GM12878 (cell line): ENCODE results near the gene CLDN19. TPM values are rescaled to one million over a fixed set of nuclear protein-coding genes. Genes with fewer than 3 reads are reported as not detected.
A peak's percentile ranks its signal among the peaks of the same experiment; 100 is the strongest.

Experiments used
- ATAC-seq: fragments of 200-7000 bp; cut with Tn5 transposase; 3 replicates; pipeline ENCODE4 v1.9.1; 2020; ENCODE audit warnings: mild to moderate bottlenecking, moderate library complexity
- BruUV-seq: library from RNA; stranded (reverse); fragments of 400-500 nt; replicated peaks from 2 replicates; lab custom pipeline; 2021; lab: Mats Ljungman, UMichigan
- CTCF ChIA-PET: fragments of 300-600 bp; sonication (Branson Sonifier 250); formaldehyde crosslinking; extraction: SDS; loops from one replicate; lab custom pipeline; 2021; ENCODE audit warnings: inconsistent platforms; lab: Yijun Ruan, JAX
- POLR2A ChIA-PET: fragments of 350-600 bp; formaldehyde crosslinking; extraction: SDS; loops from one replicate; lab custom pipeline; 2021; ENCODE audit warnings: inconsistent platforms; lab: Charles Lee
- RAD21 ChIA-PET: fragments of 300-600 bp; sonication (Branson Sonifier 250); formaldehyde crosslinking; loops from one replicate; lab custom pipeline; 2023; ENCODE audit warnings: antibody characterized with exemption; ENCODE audit not compliant: unreplicated experiment; lab: Charles Lee
- SMC1A ChIA-PET: fragments of 300-600 bp; sonication (Branson Sonifier 250); formaldehyde crosslinking; loops from one replicate; lab custom pipeline; 2023; ENCODE audit not compliant: unreplicated experiment, uncharacterized antibody; lab: Charles Lee
- DNase-seq: peaks from one replicate; pipeline ENCODE4 v3.0.0-alpha.2; 2011; ENCODE audit warnings: low read depth, low spot score
- FAIRE-seq: peaks from 3 replicates; lab custom pipeline; 2011; peaks lifted over from hg19 to GRCh38; lab: Jason Lieb, UNC
- H2AFZ ChIP-seq: 2 replicates; pipeline ENCODE4 v1.6.0; 2011; ENCODE audit warnings: low read depth, low read length, control low read depth; ENCODE audit not compliant: control insufficient read depth
- H3K27ac ChIP-seq: 2 replicates; pipeline ENCODE4 v1.5.1; 2011; ENCODE audit warnings: control low read depth; ENCODE audit not compliant: control insufficient read depth, insufficient read depth
- H3K27me3 ChIP-seq, 2 experiments: replicated peaks in 1 of 2; 2 replicates each; pipeline versions ENCODE4 v1.6.0 to v1.6.1; 2011; ENCODE audit warnings: low read length in 1 of 2; ENCODE audit not compliant: control insufficient read depth in 2 of 2, insufficient read depth in 2 of 2
- H3K36me3 ChIP-seq, 2 experiments: 2 replicates each; pipeline ENCODE4 v1.5.1; 2011; ENCODE audit warnings: low read length in 1 of 2; ENCODE audit not compliant: control insufficient read depth in 2 of 2, insufficient read depth in 2 of 2
- H3K4me1 ChIP-seq: 2 replicates; pipeline ENCODE4 v1.6.1; 2011; ENCODE audit warnings: mild to moderate bottlenecking, low read length, moderate library complexity, mixed read lengths; ENCODE audit not compliant: control insufficient read depth, insufficient read depth
- H3K4me2 ChIP-seq: 2 replicates; pipeline ENCODE4 v1.6.0; 2011; ENCODE audit warnings: control low read depth; ENCODE audit not compliant: control insufficient read depth, insufficient read depth
- H3K4me3 ChIP-seq: fragments of 200-600 bp; sonication (generic); 2 replicates; pipeline ENCODE4 v1.5.1; 2016
- H3K79me2 ChIP-seq: 2 replicates; pipeline ENCODE4 v1.6.0; 2011; ENCODE audit warnings: low read length; ENCODE audit not compliant: control insufficient read depth, insufficient read depth
- H3K9ac ChIP-seq: 2 replicates; pipeline ENCODE4 v1.8.0; 2011; ENCODE audit warnings: low read length, control low read depth, mixed read lengths; ENCODE audit not compliant: control insufficient read depth, insufficient read depth
- H3K9me3 ChIP-seq: replicated peaks from 3 replicates; pipeline ENCODE4 v1.5.1; 2011; ENCODE audit warnings: mild to moderate bottlenecking, low read length; ENCODE audit not compliant: control insufficient read depth, insufficient read depth
- H4K20me1 ChIP-seq: 2 replicates; pipeline ENCODE4 v1.6.0; 2011; ENCODE audit not compliant: control insufficient read depth, insufficient read depth
- BHLHE40 ChIP-seq, 2 experiments: fragments of 450-650 bp in 1 of 2; IDR thresholded peaks; 2 replicates each; pipeline ENCODE4 v1.6.1; 2011 to 2017; ENCODE audit warnings: low read depth in 2 of 2, borderline replicate concordance in 1 of 2, improper control_type of control experiment in 1 of 2, low read length in 1 of 2, mild to moderate bottlenecking in 1 of 2
- EGR1 ChIP-seq, 2 experiments: IDR thresholded peaks; 1 replicate in 1 of 2; 2 replicates in 1 of 2; pipeline ENCODE4 v1.6.1; 2011 to 2012; ENCODE audit warnings: low read depth in 2 of 2, low read length in 2 of 2, borderline replicate concordance in 1 of 2, mild to moderate bottlenecking in 1 of 2, moderate library complexity in 1 of 2
- HDAC2 ChIP-seq: fragments of 200-600 bp; sonication (generic); IDR thresholded peaks from 2 replicates; pipeline ENCODE4 v1.6.1; 2017
- JUNB ChIP-seq: IDR thresholded peaks from 2 replicates; pipeline ENCODE4 v1.6.1; 2016; ENCODE audit warnings: antibody characterized with exemption, mild to moderate bottlenecking
- MAX ChIP-seq: IDR thresholded peaks from 2 replicates; pipeline ENCODE4 v1.6.1; 2012; ENCODE audit warnings: low read depth, low read length, improper control_type of control experiment
- NR2C2 ChIP-seq: IDR thresholded peaks from 2 replicates; pipeline ENCODE4 v1.6.1; 2011; ENCODE audit warnings: borderline replicate concordance, low read depth; ENCODE audit not compliant: control insufficient read depth, insufficient read length
- PAX5 ChIP-seq: IDR thresholded peaks from 2 replicates; pipeline ENCODE4 v1.6.1; 2011; ENCODE audit warnings: low read depth, low read length, borderline replicate concordance
- POLR2AphosphoS5 ChIP-seq: IDR thresholded peaks from 2 replicates; pipeline ENCODE4 v1.6.1; 2011; ENCODE audit warnings: mild to moderate bottlenecking, low read length, inconsistent platforms
- SMAD1 ChIP-seq: fragments of 450-650 bp; IDR thresholded peaks from 2 replicates; pipeline ENCODE4 v1.6.1; 2018; ENCODE audit warnings: mild to moderate bottlenecking, low read depth; ENCODE audit not compliant: partially characterized antibody
- STAT1 ChIP-seq: fragments of 450-650 bp; conservative IDR thresholded peaks from 2 replicates; pipeline ENCODE4 v1.6.1; 2014; ENCODE audit warnings: antibody characterized with exemption, mild to moderate bottlenecking
- WGBS: methylation state at CpG from one replicate; pipeline ENCODE4 v1.1.6; 2016; ENCODE audit warnings: low lambda C conversion rate; ENCODE audit not compliant: insufficient replicate concordance, insufficient coverage; ENCODE audit errors: missing lambda C conversion rate; 5-methylcytosine and 5-hydroxymethylcytosine counted together
- in situ Hi-C: fragments of 300-500 bp; cut with MboI; formaldehyde crosslinking; loops from 9 replicates; pipeline ENCODE4 v1.14.3; 2018; ENCODE audit warnings: mixed read lengths
- intact Hi-C: fragments of 100-400 bp; cut with micrococcal nuclease; formaldehyde crosslinking; loops from one replicate; pipeline ENCODE4 v1.14.2; 2022; ENCODE audit not compliant: unreplicated experiment
- polyA plus RNA-seq, 11 experiments: library from polyadenylated mRNA; depleted of rRNA in 4 of 11; unstranded in 6 of 11; stranded (reverse) in 5 of 11; fragments of >200 nt; fragmentation: Nextera tagmentation in 4 of 11; fragmentation: Illumina TruSeq in 1 of 11; extraction: Ambion mirVana in 4 of 11; extraction: Trizol in 1 of 11; gene quantifications; 1 replicate in 1 of 11; 2 replicates in 10 of 11; pipeline versions ENCODE4 v1.2.1 to v1.2.3, GENCODE V29; 2011 to 2016; ENCODE audit warnings: inconsistent platforms in 2 of 11, missing spikeins in 2 of 11, low read depth in 1 of 11
- total RNA-seq, 4 experiments: library from RNA; depleted of rRNA in 3 of 4; stranded (reverse); fragments of >200 nt in 3 of 4; fragmentation: Illumina TruSeq in 1 of 4; extraction: Trizol in 1 of 4; gene quantifications; 2 replicates each; pipeline versions ENCODE4 v1.2.1 to v1.2.3, GENCODE V29; 2013 to 2021
- TF ChIP-seq, protein P1 (sequence below): fragments of 450-650 bp; IDR thresholded peaks from 2 replicates; pipeline ENCODE4 v1.6.1; 2016; ENCODE audit warnings: mild to moderate bottlenecking
- TF ChIP-seq, protein P2 (sequence below): fragments of 450-650 bp; IDR thresholded peaks from 2 replicates; pipeline ENCODE4 v1.6.1; 2018; ENCODE audit warnings: mild to moderate bottlenecking, low read depth, moderate library complexity; ENCODE audit not compliant: partially characterized antibody

Gene CLDN19
- total and polyA plus RNA-seq, 10 of the 15 experiments (the other 5 are each of a cell fraction or from before 2014, with no cell fraction given): not detected

DNA sequence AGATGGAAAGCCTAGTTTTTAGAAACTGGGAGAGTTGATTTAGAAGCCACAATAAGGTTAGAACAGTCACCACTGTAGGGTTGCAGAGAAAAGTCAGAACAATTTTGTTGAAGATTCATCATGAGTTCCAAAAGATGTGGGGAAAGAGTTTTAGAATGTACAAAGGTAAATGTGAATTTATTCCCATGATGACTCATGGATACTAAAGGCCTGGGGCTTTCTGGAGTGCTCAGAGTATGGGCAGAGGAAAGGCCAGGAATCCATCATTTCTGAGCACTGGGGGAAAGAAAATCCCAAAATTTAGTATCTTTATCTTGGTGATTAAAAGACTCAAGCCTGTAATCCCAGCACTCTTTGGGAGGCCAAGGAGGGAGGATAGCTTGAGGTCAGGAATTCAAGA, 40.0 kb downstream of the CLDN19 start:
- Histone ChIP-seq H3K4me1 (no peaks in the 10 kb centered on the region), H2AFZ (no peak overlapping the region), H3K79me2 (peaks cover 10% of the 10 kb centered on the region), H3K27me3 (no peaks in the 10 kb centered on the region), H3K36me3 (peaks cover 19 to 50% of the 10 kb centered on the region in 2 experiments), H4K20me1 (no peaks in the 10 kb centered on the region; the same call in 1 of the 2 replicates), H3K27ac (no peak overlapping the region), H3K9me3 (no peaks in the 10 kb centered on the region), H3K9ac (no peak overlapping the region), H3K4me3 (no peak overlapping the region), H3K4me2 (no peak overlapping the region)
- ATAC-seq (no peak), DNase-seq (no peak), FAIRE-seq (no peak)
- no TSS peak for BruUV-seq
- in situ Hi-C loops: no loop called here
- intact Hi-C loops: no loop called here
- ChIA-PET RAD21 (no interaction called here), SMC1A (interaction anchor here (1.8 kb wide), 1 partner anchor 10 kb away, joined by 4 read pairs; no protein-coding TSS in a partner anchor), POLR2A (no interaction called here), CTCF (interaction anchor here (1.4 kb wide), 1 partner anchor 9 kb away, joined by 4 read pairs; no protein-coding TSS in a partner anchor)
- TF ChIP-seq, protein P1, sequence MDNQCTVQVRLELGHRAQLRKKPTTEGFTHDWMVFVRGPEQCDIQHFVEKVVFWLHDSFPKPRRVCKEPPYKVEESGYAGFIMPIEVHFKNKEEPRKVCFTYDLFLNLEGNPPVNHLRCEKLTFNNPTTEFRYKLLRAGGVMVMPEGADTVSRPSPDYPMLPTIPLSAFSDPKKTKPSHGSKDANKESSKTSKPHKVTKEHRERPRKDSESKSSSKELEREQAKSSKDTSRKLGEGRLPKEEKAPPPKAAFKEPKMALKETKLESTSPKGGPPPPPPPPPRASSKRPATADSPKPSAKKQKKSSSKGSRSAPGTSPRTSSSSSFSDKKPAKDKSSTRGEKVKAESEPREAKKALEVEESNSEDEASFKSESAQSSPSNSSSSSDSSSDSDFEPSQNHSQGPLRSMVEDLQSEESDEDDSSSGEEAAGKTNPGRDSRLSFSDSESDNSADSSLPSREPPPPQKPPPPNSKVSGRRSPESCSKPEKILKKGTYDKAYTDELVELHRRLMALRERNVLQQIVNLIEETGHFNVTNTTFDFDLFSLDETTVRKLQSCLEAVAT: no peak
- TF ChIP-seq POLR2AphosphoS5: peak; percentile 25; the same call in 1 of the 2 replicates

DNA sequence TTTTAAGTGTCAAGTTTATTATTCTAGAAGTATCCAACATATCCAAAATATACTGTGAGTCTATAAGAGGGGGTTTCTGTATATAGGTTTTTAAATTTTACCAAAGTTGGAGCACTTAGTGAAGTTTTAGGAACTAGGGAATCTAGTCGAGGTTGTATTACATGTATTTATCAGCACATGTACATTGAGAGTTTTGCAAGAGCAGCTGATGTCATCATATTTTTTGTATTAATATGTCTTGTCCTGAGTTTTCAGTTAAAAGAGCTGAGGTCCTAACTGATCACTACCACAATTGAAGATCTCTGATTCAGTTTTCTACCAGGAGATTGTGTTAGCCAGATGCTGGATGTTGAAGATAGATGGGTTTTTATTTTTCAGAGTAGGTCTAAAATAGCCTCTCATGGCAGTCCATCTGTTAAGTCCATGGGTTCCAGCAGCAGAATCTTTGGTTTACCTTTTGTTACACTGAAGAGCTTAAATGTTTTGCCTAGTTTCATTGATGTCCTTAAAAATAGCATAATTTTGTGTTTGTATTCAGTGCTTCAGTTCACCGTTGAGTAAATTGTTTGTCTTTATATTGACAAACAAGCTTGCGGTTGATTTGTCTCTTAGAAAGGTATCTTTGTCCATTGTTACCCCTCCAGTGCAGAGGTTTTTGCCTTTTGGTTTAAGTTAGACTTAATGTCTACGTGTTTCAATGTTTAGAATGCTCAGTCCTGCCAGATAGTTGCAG, 41.8 kb downstream of the CLDN19 start:
- intact Hi-C loops (no loop called here), in situ Hi-C loops (no loop called here)
- Histone ChIP-seq H3K4me1 (no peaks in the 10 kb centered on the region), H3K9ac (no peak overlapping the region), H2AFZ (no peak overlapping the region), H3K4me3 (no peak overlapping the region), H3K27me3 (no peaks in the 10 kb centered on the region), H3K4me2 (no peak overlapping the region), H4K20me1 (no peaks in the 10 kb centered on the region; the same call in 1 of the 2 replicates), H3K9me3 (no peaks in the 10 kb centered on the region), H3K36me3 (peaks cover 13 to 47% of the 10 kb centered on the region in 2 experiments), H3K27ac (no peak overlapping the region), H3K79me2 (peaks cover 28% of the 10 kb centered on the region)
- no peak for DNase-seq
- TSS peak; percentile 0 for BruUV-seq
- 97% methylated on average over 4 of the region's 4 CpGs for WGBS
- RAD21 ChIA-PET: no interaction called here
- POLR2A ChIA-PET: interaction anchor here (0.5 to 0.6 kb wide), 2 partner anchors 72 to 156 kb away, joined by 3 to 6 read pairs; no protein-coding TSS in a partner anchor
- ATAC-seq: no peak
- no peak for FAIRE-seq
- CTCF ChIA-PET: interaction anchor here (0.7 to 1.1 kb wide), 2 partner anchors 11 to 60 kb away, joined by 3 read pairs; no protein-coding TSS in a partner anchor
- SMC1A ChIA-PET: no interaction called here
- no peak for TF ChIP-seq HDAC2
- no peak for TF ChIP-seq PAX5
- no peak for TF ChIP-seq NR2C2
- TF ChIP-seq EGR1 (IDR thresholded peaks at IDR 0.05; ENCODE audit: borderline replicate concordance in 1 of 2, low read depth in 2 of 2, low read length in 2 of 2): no peak
- TF ChIP-seq BHLHE40 (IDR thresholded peaks at IDR 0.05; ENCODE audit: borderline replicate concordance in 1 of 2, low read depth in 2 of 2, low read length in 1 of 2): no peak
- no peak for TF ChIP-seq SMAD1
- TF ChIP-seq STAT1: no peak
- TF ChIP-seq JUNB: no peak
- no peak for TF ChIP-seq MAX
- TF ChIP-seq, protein P2, sequence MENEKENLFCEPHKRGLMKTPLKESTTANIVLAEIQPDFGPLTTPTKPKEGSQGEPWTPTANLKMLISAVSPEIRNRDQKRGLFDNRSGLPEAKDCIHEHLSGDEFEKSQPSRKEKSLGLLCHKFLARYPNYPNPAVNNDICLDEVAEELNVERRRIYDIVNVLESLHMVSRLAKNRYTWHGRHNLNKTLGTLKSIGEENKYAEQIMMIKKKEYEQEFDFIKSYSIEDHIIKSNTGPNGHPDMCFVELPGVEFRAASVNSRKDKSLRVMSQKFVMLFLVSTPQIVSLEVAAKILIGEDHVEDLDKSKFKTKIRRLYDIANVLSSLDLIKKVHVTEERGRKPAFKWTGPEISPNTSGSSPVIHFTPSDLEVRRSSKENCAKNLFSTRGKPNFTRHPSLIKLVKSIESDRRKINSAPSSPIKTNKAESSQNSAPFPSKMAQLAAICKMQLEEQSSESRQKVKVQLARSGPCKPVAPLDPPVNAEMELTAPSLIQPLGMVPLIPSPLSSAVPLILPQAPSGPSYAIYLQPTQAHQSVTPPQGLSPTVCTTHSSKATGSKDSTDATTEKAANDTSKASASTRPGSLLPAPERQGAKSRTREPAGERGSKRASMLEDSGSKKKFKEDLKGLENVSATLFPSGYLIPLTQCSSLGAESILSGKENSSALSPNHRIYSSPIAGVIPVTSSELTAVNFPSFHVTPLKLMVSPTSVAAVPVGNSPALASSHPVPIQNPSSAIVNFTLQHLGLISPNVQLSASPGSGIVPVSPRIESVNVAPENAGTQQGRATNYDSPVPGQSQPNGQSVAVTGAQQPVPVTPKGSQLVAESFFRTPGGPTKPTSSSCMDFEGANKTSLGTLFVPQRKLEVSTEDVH: no peak
